T-helper 2 cell treated with Interferon-gamma antibody and Interleukin-4, amounts not matched to agents 5 μg/mL and 100 μg/mL, for 36 hours (primary cell): ENCODE results near the gene ALK.

Experiments used
- DNase-seq: peaks from one replicate; pipeline ENCODE4 v3.0.0; 2021; ENCODE audit warnings: low spot score
- H3K27ac Mint-ChIP-seq: one replicate; pipeline ENCODE4 v1.8.0; 2021; ENCODE audit warnings: mild to moderate bottlenecking, mixed read lengths
- H3K27me3 Mint-ChIP-seq: one replicate; pipeline ENCODE4 v1.8.0; 2021; ENCODE audit warnings: low read depth, mixed read lengths
- H3K36me3 Mint-ChIP-seq: one replicate; pipeline ENCODE4 v1.8.0; 2021; ENCODE audit warnings: low read depth, mixed read lengths
- H3K4me1 Mint-ChIP-seq: one replicate; pipeline ENCODE4 v1.8.0; 2021; ENCODE audit warnings: low read depth, mixed read lengths
- H3K4me3 Mint-ChIP-seq: one replicate; pipeline ENCODE4 v1.8.0; 2022; ENCODE audit warnings: mild to moderate bottlenecking, moderate library complexity, mixed read lengths
- H3K9me3 Mint-ChIP-seq: one replicate; pipeline ENCODE4 v1.8.0; 2021; ENCODE audit warnings: mixed read lengths

The ALK gene

GRCh38 chr2:29345236-29345635 is 576.1 kb downstream of the ALK start:
- H3K9me3 Mint-ChIP-seq, result no peaks in the 10 kb centered on the region
- H3K4me1 Mint-ChIP-seq, result no peaks in the 10 kb centered on the region
- no peak overlapping the region for H3K4me3 Mint-ChIP-seq
- H3K36me3 Mint-ChIP-seq, result no peaks in the 10 kb centered on the region
- no peak for DNase-seq
- no peak overlapping the region for H3K27ac Mint-ChIP-seq
- peaks cover 26% of the 10 kb centered on the region for H3K27me3 Mint-ChIP-seq

- peaks cover 26% of the 10 kb centered on the region for H3K27me3 Mint-ChIP-seq
- no peaks in the 10 kb centered on the region for H3K36me3 Mint-ChIP-seq
- H3K4me1 Mint-ChIP-seq, result no peaks in the 10 kb centered on the region
- no peaks in the 10 kb centered on the region for H3K9me3 Mint-ChIP-seq
- H3K27ac Mint-ChIP-seq, result no peak overlapping the region
- no peak overlapping the region for H3K4me3 Mint-ChIP-seq
- DNase-seq, result no peak
These were observed 577.6 kb downstream of the ALK start for GRCh38 chr2:29343830-29344229.

GRCh38 chr2:29336341-29337241 is 584.8 kb downstream of the ALK start:
- no peak for DNase-seq
- Mint-ChIP-seq H3K4me1 (no peaks in the 10 kb centered on the region), H3K4me3 (no peak overlapping the region), H3K27ac (no peak overlapping the region), H3K36me3 (no peaks in the 10 kb centered on the region), H3K27me3 (peaks cover 7% of the 10 kb centered on the region), H3K9me3 (no peaks in the 10 kb centered on the region)

- H3K4me1 Mint-ChIP-seq, result no peaks in the 10 kb centered on the region
- H3K27me3 Mint-ChIP-seq, result peaks cover 7% of the 10 kb centered on the region
- no peaks in the 10 kb centered on the region for H3K36me3 Mint-ChIP-seq
- no peak overlapping the region for H3K27ac Mint-ChIP-seq
- no peaks in the 10 kb centered on the region for H3K9me3 Mint-ChIP-seq
- no peak for DNase-seq
- no peak overlapping the region for H3K4me3 Mint-ChIP-seq
These were observed 586.0 kb downstream of the ALK start for GRCh38 chr2:29335396-29335795.

- Mint-ChIP-seq H3K4me3 (no peak overlapping the region), H3K4me1 (no peaks in the 10 kb centered on the region)
These were observed 586.7 kb downstream of the ALK start for GRCh38 chr2:29334706-29335105.

GRCh38 chr2:29332540-29332939 is 588.8 kb downstream of the ALK start:
- no peaks in the 10 kb centered on the region for H3K36me3 Mint-ChIP-seq
- no peaks in the 10 kb centered on the region for H3K4me1 Mint-ChIP-seq
- peaks cover 4% of the 10 kb centered on the region for H3K27me3 Mint-ChIP-seq
- H3K4me3 Mint-ChIP-seq, result no peak overlapping the region
- no peak overlapping the region for H3K27ac Mint-ChIP-seq
- H3K9me3 Mint-ChIP-seq, result no peaks in the 10 kb centered on the region
- no peak for DNase-seq

More at GRCh38 chr2:29334706-29335105, 586.7 kb downstream of the ALK start:
- Mint-ChIP-seq H3K27ac (no peak overlapping the region), H3K36me3 (no peaks in the 10 kb centered on the region), H3K27me3 (peaks cover 7% of the 10 kb centered on the region), H3K9me3 (no peaks in the 10 kb centered on the region)
- DNase-seq, result no peak

GRCh38 chr2:29329899-29330298 is 591.5 kb downstream of the ALK start:
- Mint-ChIP-seq H3K27me3 (no peaks in the 10 kb centered on the region), H3K4me1 (peaks cover 4% of the 10 kb centered on the region), H3K27ac (no peak overlapping the region), H3K4me3 (no peak overlapping the region), H3K9me3 (no peaks in the 10 kb centered on the region), H3K36me3 (no peaks in the 10 kb centered on the region)
- DNase-seq, result no peak

- Mint-ChIP-seq H3K36me3 (no peaks in the 10 kb centered on the region), H3K27me3 (peaks cover 5% of the 10 kb centered on the region), H3K4me1 (peaks cover 9% of the 10 kb centered on the region), H3K27ac (no peak overlapping the region), H3K4me3 (no peak overlapping the region), H3K9me3 (no peaks in the 10 kb centered on the region)
- DNase-seq, result no peak
These were observed 594.5 kb downstream of the ALK start for GRCh38 chr2:29326926-29327325.

GRCh38 chr2:29325544-29325943 is 595.8 kb downstream of the ALK start:
- H3K9me3 Mint-ChIP-seq, result no peaks in the 10 kb centered on the region
- peaks cover 5% of the 10 kb centered on the region for H3K27me3 Mint-ChIP-seq
- H3K27ac Mint-ChIP-seq, result no peak overlapping the region
- H3K4me1 Mint-ChIP-seq, result peaks cover 9% of the 10 kb centered on the region
- DNase-seq, result no peak
- no peaks in the 10 kb centered on the region for H3K36me3 Mint-ChIP-seq
- no peak overlapping the region for H3K4me3 Mint-ChIP-seq

- peaks cover 5% of the 10 kb centered on the region for H3K27me3 Mint-ChIP-seq
- H3K27ac Mint-ChIP-seq, result no peak overlapping the region
- no peak for DNase-seq
- no peak overlapping the region for H3K4me3 Mint-ChIP-seq
- no peaks in the 10 kb centered on the region for H3K36me3 Mint-ChIP-seq
- no peaks in the 10 kb centered on the region for H3K9me3 Mint-ChIP-seq
- H3K4me1 Mint-ChIP-seq, result peaks cover 9% of the 10 kb centered on the region
These were observed 597.4 kb downstream of the ALK start for GRCh38 chr2:29323961-29324360.

GRCh38 chr2:29323301-29323700 is 598.1 kb downstream of the ALK start:
- Mint-ChIP-seq H3K27me3 (peaks cover 5% of the 10 kb centered on the region), H3K27ac (no peak overlapping the region), H3K4me1 (peaks cover 9% of the 10 kb centered on the region), H3K9me3 (no peaks in the 10 kb centered on the region), H3K36me3 (no peaks in the 10 kb centered on the region), H3K4me3 (no peak overlapping the region)
- no peak for DNase-seq

- DNase-seq, result peak; percentile 13
- Mint-ChIP-seq H3K4me1 (peaks cover 19% of the 10 kb centered on the region), H3K27me3 (peaks cover 8% of the 10 kb centered on the region), H3K9me3 (no peaks in the 10 kb centered on the region), H3K4me3 (no peak overlapping the region), H3K36me3 (no peaks in the 10 kb centered on the region), H3K27ac (peak overlapping the region; percentile 56)
These were observed 599.4 kb downstream of the ALK start for GRCh38 chr2:29322011-29322410.

GRCh38 chr2:29317801-29318485 is 603.4 kb downstream of the ALK start:
- H3K9me3 Mint-ChIP-seq, result no peaks in the 10 kb centered on the region
- no peak overlapping the region for H3K4me3 Mint-ChIP-seq
- no peaks in the 10 kb centered on the region for H3K36me3 Mint-ChIP-seq
- DNase-seq, result no peak
- peaks cover 3% of the 10 kb centered on the region for H3K27me3 Mint-ChIP-seq
- H3K4me1 Mint-ChIP-seq, result peaks cover 46% of the 10 kb centered on the region
- H3K27ac Mint-ChIP-seq, result peak overlapping the region; percentile 38

GRCh38 chr2:29317077-29317517 is 604.3 kb downstream of the ALK start:
- no peak for DNase-seq

More at GRCh38 chr2:29317077-29317517, 604.3 kb downstream of the ALK start:
- Mint-ChIP-seq H3K27ac (no peak overlapping the region), H3K36me3 (no peaks in the 10 kb centered on the region), H3K4me1 (peaks cover 48% of the 10 kb centered on the region), H3K27me3 (peaks cover 3% of the 10 kb centered on the region), H3K9me3 (no peaks in the 10 kb centered on the region), H3K4me3 (no peak overlapping the region)
